HCT116 (cell line): ENCODE data around the gene ADGRV1. TPM values are rescaled to one million over a fixed set of nuclear protein-coding genes. Genes with fewer than 3 reads are reported as not detected.

Source experiments
- ATAC-seq: fragments of 200-7000 bp; cut with Tn5 transposase; 2 replicates; pipeline ENCODE4 v1.9.1; 2020; ENCODE audit warnings: mild to moderate bottlenecking, moderate library complexity
- BruUV-seq: library from RNA; stranded (reverse); fragments of 400-500 nt; replicated peaks from 2 replicates; lab custom pipeline; 2021; lab: Mats Ljungman, UMichigan
- CTCF ChIA-PET: fragments of 300-600 bp; sonication (Branson Sonifier 250); formaldehyde crosslinking; loops from one replicate; lab custom pipeline; 2021; ENCODE audit warnings: antibody characterized with exemption; lab: Charles Lee
- POLR2A ChIA-PET: fragments of 300-600, 350-600 bp; sonication (Branson Sonifier 250); formaldehyde crosslinking; loops from one replicate; lab custom pipeline; 2021; ENCODE audit warnings: antibody characterized with exemption; lab: Charles Lee
- RAD21 ChIA-PET, 2 experiments: fragments of 300-600 bp; sonication (Branson Sonifier 250); formaldehyde crosslinking; loops; one replicate each; lab custom pipeline; 2023; ENCODE audit warnings: low total read pairs in 2 of 2; ENCODE audit not compliant: uncharacterized antibody in 2 of 2, unreplicated experiment in 2 of 2, low non-redundant PET in 1 of 2; lab: Charles Lee
- DNase-seq: peaks from one replicate; pipeline ENCODE4 v3.0.0-alpha.2; 2010; ENCODE audit warnings: low read depth, low spot score
- H2AFZ ChIP-seq: fragments of 200-600 bp; shearing (Covaris generic), sonication (generic); 2 replicates; pipeline ENCODE4 v1.6.1; 2017; ENCODE audit warnings: low read depth, mixed run types, mixed read lengths, antibody characterized with exemption, low read length; ENCODE audit not compliant: poor library complexity, severe bottlenecking
- H3K27ac ChIP-seq: 2 replicates; pipeline ENCODE4 v1.5.1; 2012; ENCODE audit warnings: low read depth, low read length
- H3K27me3 ChIP-seq: fragments of 200-600 bp; sonication (generic); 2 replicates; pipeline ENCODE4 v1.6.1; 2016; ENCODE audit warnings: mixed run types, low read length, mixed read lengths; ENCODE audit not compliant: insufficient read depth
- H3K36me3 ChIP-seq, 2 experiments: fragments of 200-500 bp in 1 of 2; fragments of 200-600 bp in 1 of 2; sonication (Bioruptor generic) in 1 of 2; sonication (generic) in 1 of 2; 2 replicates each; pipeline versions ENCODE4 v1.5.1 to v1.6.1; 2014 to 2016; ENCODE audit warnings: low read length in 2 of 2, inconsistent platforms in 1 of 2, mixed read lengths in 1 of 2, mixed run types in 1 of 2; ENCODE audit not compliant: insufficient read depth in 2 of 2, control insufficient read depth in 1 of 2
- H3K4me1 ChIP-seq, 2 experiments: fragments of 200-600 bp in 1 of 2; sonication (generic) in 1 of 2; 2 replicates each; pipeline versions ENCODE4 v1.5.1 to v1.6.1; 2012 to 2017; ENCODE audit warnings: low read length in 2 of 2, inconsistent platforms in 1 of 2, mild to moderate bottlenecking in 1 of 2, mixed read lengths in 1 of 2, mixed run types in 1 of 2, moderate library complexity in 1 of 2; ENCODE audit not compliant: insufficient read depth in 2 of 2, control insufficient read depth in 1 of 2
- H3K4me2 ChIP-seq: fragments of 200-600 bp; sonication (generic); 2 replicates; pipeline ENCODE4 v1.6.1; 2017; ENCODE audit warnings: mixed run types, low read length, mixed read lengths
- H3K4me3 ChIP-seq, 2 experiments: fragments of 200-600 bp in 1 of 2; sonication (generic) in 1 of 2; replicated peaks in 1 of 2; 2 replicates each; pipeline ENCODE4 v1.5.1; 2011 to 2016; ENCODE audit warnings: low read length in 2 of 2, control low read depth in 1 of 2, low read depth in 1 of 2, mild to moderate bottlenecking in 1 of 2, mixed read lengths in 1 of 2, mixed run types in 1 of 2
- H3K79me2 ChIP-seq: fragments of 200-600 bp; sonication (generic); 2 replicates; pipeline ENCODE4 v1.6.1; 2017; ENCODE audit warnings: mild to moderate bottlenecking, mixed run types, low read length, moderate library complexity, mixed read lengths; ENCODE audit not compliant: insufficient read depth
- H3K9ac ChIP-seq: fragments of 200-600 bp; sonication (generic); 2 replicates; pipeline ENCODE4 v1.6.1; 2016; ENCODE audit warnings: low read length, mixed read lengths
- H3K9me2 ChIP-seq: fragments of 200-600 bp; sonication (generic), shearing (Covaris generic); 2 replicates; pipeline ENCODE4 v1.6.1; 2017; ENCODE audit warnings: mixed run types, mild to moderate bottlenecking, moderate library complexity; ENCODE audit not compliant: insufficient read depth
- H3K9me3 ChIP-seq, 2 experiments: fragments of 200-500 bp in 1 of 2; fragments of 200-600 bp in 1 of 2; sonication (Bioruptor generic) in 1 of 2; sonication (generic) in 1 of 2; 2 replicates each; pipeline ENCODE4 v1.6.1; 2014 to 2017; ENCODE audit warnings: low read length in 2 of 2, mixed read lengths in 2 of 2, inconsistent platforms in 1 of 2, low read depth in 1 of 2, mild to moderate bottlenecking in 1 of 2, mixed run types in 1 of 2, moderate library complexity in 1 of 2; ENCODE audit not compliant: control insufficient read depth in 1 of 2, insufficient read depth in 1 of 2
- H4K20me1 ChIP-seq: fragments of 200-600 bp; sonication (generic), shearing (Covaris generic); 2 replicates; pipeline ENCODE4 v1.6.1; 2017; ENCODE audit warnings: mixed run types, mild to moderate bottlenecking, moderate library complexity; ENCODE audit not compliant: insufficient read depth
- ATF3 ChIP-seq: IDR thresholded peaks from 2 replicates; pipeline ENCODE4 v1.6.1; 2012
- CBX3 ChIP-seq: IDR thresholded peaks from 2 replicates; pipeline ENCODE4 v1.6.1; 2012; ENCODE audit warnings: low read depth
- CEBPB ChIP-seq: IDR thresholded peaks from 2 replicates; pipeline ENCODE4 v1.6.1; 2012; ENCODE audit warnings: low read depth
- EGR1 ChIP-seq: IDR thresholded peaks from 2 replicates; pipeline ENCODE4 v1.6.1; 2012; ENCODE audit warnings: low read depth
- ELF1 ChIP-seq: IDR thresholded peaks from 2 replicates; pipeline ENCODE4 v1.6.1; 2012; ENCODE audit warnings: low read depth, borderline replicate concordance
- EZH2 ChIP-seq: fragments of 200-600 bp; sonication (generic); IDR thresholded peaks from 2 replicates; pipeline ENCODE4 v1.6.1; 2017; ENCODE audit warnings: antibody characterized with exemption, mixed run types
- EZH2phosphoT487 ChIP-seq: fragments of 200-600 bp; IDR thresholded peaks from 2 replicates; pipeline ENCODE4 v1.6.1; 2018; ENCODE audit warnings: antibody characterized with exemption, borderline replicate concordance
- FOSL1 ChIP-seq: IDR thresholded peaks from 2 replicates; pipeline ENCODE4 v1.6.1; 2012; ENCODE audit warnings: low read depth
- POLR2A ChIP-seq: IDR thresholded peaks from 2 replicates; pipeline ENCODE4 v1.7.0; 2011; ENCODE audit warnings: borderline replicate concordance; ENCODE audit not compliant: insufficient read depth, insufficient read length; ENCODE audit errors: extremely low read depth
- POLR2AphosphoS5 ChIP-seq: IDR thresholded peaks from 2 replicates; pipeline ENCODE4 v1.6.1; 2011; ENCODE audit warnings: mild to moderate bottlenecking, low read depth, low read length, moderate library complexity
- REST ChIP-seq: IDR thresholded peaks from 2 replicates; pipeline ENCODE4 v1.6.1; 2012; ENCODE audit warnings: low read depth
- SIN3A ChIP-seq: IDR thresholded peaks from 2 replicates; pipeline ENCODE4 v1.6.1; 2012; ENCODE audit warnings: low read depth
- SRF ChIP-seq: IDR thresholded peaks from 2 replicates; pipeline ENCODE4 v1.6.1; 2012; ENCODE audit warnings: low read depth
- ZFX ChIP-seq: fragments of 450-650 bp; IDR thresholded peaks from 2 replicates; pipeline ENCODE4 v1.6.1; 2017
- ZNF274 ChIP-seq: fragments of 200-500 bp; sonication (Bioruptor generic); IDR thresholded peaks from 2 replicates; pipeline ENCODE4 v1.6.1; 2014; ENCODE audit warnings: mild to moderate bottlenecking, low read depth, low read length, inconsistent platforms
- intact Hi-C: fragments of 100-400 bp; cut with micrococcal nuclease; formaldehyde crosslinking; loops from 2 replicates; pipeline ENCODE4 v1.10.0; 2022
- total RNA-seq: library from RNA; stranded (reverse); gene quantifications from one replicate; pipeline ENCODE4 v1.2.1, GENCODE V29; 2021; ENCODE audit not compliant: unreplicated experiment
- TF ChIP-seq, protein P1 (sequence below): IDR thresholded peaks from 2 replicates; pipeline ENCODE4 v1.6.1; 2012
- TF ChIP-seq, protein P2 (sequence below), 3 experiments: fragments of 200-600 bp in 1 of 3; sonication (generic) in 1 of 3; IDR thresholded peaks in 2 of 3; conservative IDR thresholded peaks in 1 of 3; 2 replicates each; pipeline ENCODE4 v1.5.1; 2012 to 2017; ENCODE audit warnings: low read depth in 2 of 3, low read length in 2 of 3, antibody characterized with exemption in 1 of 3, borderline replicate concordance in 1 of 3, control low read depth in 1 of 3, mild to moderate bottlenecking in 1 of 3, mixed read lengths in 1 of 3, mixed run types in 1 of 3, moderate library complexity in 1 of 3; ENCODE audit not compliant: insufficient read depth in 1 of 3

ADGRV1 gene
- total RNA-seq, 1 experiment from 2014 or later = 6.0 TPM

DNA sequence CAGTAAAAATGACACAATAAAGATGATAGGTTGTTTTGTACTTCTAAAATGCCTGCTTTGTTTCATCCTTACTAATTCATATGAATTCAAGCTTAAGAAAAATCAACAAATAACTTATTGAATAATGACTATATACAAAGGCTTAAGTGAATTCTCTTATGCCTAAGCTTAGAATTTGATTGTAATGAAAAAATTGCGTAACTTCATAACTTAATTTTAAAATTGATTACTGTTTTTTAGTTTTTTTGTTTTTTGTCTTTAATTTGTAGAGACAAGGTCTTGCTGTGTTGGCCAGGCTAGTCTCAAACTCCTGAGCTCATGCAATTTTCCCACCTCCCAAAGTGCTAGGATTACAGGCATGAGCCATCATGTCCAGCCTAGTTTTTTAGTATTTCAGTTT is 432.6 kb downstream of the ADGRV1 start:
- RAD21 ChIA-PET = no interaction called here
- intact Hi-C loops = no loop called here
- Histone ChIP-seq H3K4me2 (no peak overlapping the region), H3K9me2 (no peaks in the 10 kb centered on the region), H3K79me2 (no peaks in the 10 kb centered on the region), H3K4me3 (no peak overlapping the region), H3K36me3 (no peaks in the 10 kb centered on the region), H4K20me1 (no peaks in the 10 kb centered on the region), H2AFZ (no peak overlapping the region), H3K9ac (no peak overlapping the region), H3K9me3 (no peaks in the 10 kb centered on the region), H3K27me3 (no peaks in the 10 kb centered on the region), H3K27ac (no peak overlapping the region), H3K4me1 (no peaks in the 10 kb centered on the region)
- no peak for DNase-seq
- no TSS peak for BruUV-seq
- CTCF ChIA-PET = no interaction called here
- ATAC-seq = no peak
- TF ChIP-seq ATF3 (no peak), EGR1 (no peak), POLR2AphosphoS5 (no peak), SRF (no peak), SIN3A (no peak), ZNF274 (no peak), EZH2 (no peak), ELF1 (no peak), FOSL1 (no peak), EZH2phosphoT487 (no peak), CBX3 (no peak), ZFX (no peak), CEBPB (no peak), POLR2A (no peak), REST (no peak)
- TF ChIP-seq, protein P1, sequence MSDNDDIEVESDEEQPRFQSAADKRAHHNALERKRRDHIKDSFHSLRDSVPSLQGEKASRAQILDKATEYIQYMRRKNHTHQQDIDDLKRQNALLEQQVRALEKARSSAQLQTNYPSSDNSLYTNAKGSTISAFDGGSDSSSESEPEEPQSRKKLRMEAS = no peak
- TF ChIP-seq, protein P2, sequence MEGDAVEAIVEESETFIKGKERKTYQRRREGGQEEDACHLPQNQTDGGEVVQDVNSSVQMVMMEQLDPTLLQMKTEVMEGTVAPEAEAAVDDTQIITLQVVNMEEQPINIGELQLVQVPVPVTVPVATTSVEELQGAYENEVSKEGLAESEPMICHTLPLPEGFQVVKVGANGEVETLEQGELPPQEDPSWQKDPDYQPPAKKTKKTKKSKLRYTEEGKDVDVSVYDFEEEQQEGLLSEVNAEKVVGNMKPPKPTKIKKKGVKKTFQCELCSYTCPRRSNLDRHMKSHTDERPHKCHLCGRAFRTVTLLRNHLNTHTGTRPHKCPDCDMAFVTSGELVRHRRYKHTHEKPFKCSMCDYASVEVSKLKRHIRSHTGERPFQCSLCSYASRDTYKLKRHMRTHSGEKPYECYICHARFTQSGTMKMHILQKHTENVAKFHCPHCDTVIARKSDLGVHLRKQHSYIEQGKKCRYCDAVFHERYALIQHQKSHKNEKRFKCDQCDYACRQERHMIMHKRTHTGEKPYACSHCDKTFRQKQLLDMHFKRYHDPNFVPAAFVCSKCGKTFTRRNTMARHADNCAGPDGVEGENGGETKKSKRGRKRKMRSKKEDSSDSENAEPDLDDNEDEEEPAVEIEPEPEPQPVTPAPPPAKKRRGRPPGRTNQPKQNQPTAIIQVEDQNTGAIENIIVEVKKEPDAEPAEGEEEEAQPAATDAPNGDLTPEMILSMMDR (IDR thresholded peaks at IDR 0.05 in 2 of 3, conservative IDR thresholded peaks at IDR 0.05 in 1 of 3; ENCODE audit: borderline replicate concordance in 1 of 3, insufficient read depth in 1 of 3, low read depth in 2 of 3, low read length in 2 of 3) = no peak
- POLR2A ChIA-PET = no interaction called here
